Measurements from ENCODE around the gene LEF1.

The LEF1 gene

GRCh38 chr4:108081256-108081655 lies 87.5 kb downstream of the LEF1 start:
- no peak overlapping the region for H3K4me3 ChIP-seq (ENCODE audit: severe bottlenecking)
- H3K36me3 ChIP-seq (ENCODE audit: low read depth), result no peaks in the 10 kb centered on the region
- H3K4me1 ChIP-seq (ENCODE audit: insufficient read depth, poor library complexity, severe bottlenecking), result no peaks in the 10 kb centered on the region
- H3K27ac ChIP-seq (ENCODE audit: poor library complexity, severe bottlenecking), result no peak overlapping the region
- no peak for TF ChIP-seq CTCF (IDR thresholded peaks at IDR 0.05; ENCODE audit: poor library complexity, severe bottlenecking)
- DNase-seq (ENCODE audit: low spot score), result no peak
- H3K27me3 ChIP-seq (ENCODE audit: insufficient read depth, poor library complexity, severe bottlenecking), result peaks cover 3% of the 10 kb centered on the region
- ATAC-seq (ENCODE audit: low read depth), result no peak
- no peaks in the 10 kb centered on the region for H3K9me3 ChIP-seq (ENCODE audit: severe bottlenecking)

- no peak for ATAC-seq (ENCODE audit: low read depth)
- no peak overlapping the region for H3K27ac ChIP-seq (ENCODE audit: poor library complexity, severe bottlenecking)
- H3K4me1 ChIP-seq (ENCODE audit: insufficient read depth, poor library complexity, severe bottlenecking), result no peaks in the 10 kb centered on the region
- no peaks in the 10 kb centered on the region for H3K36me3 ChIP-seq (ENCODE audit: low read depth)
- no peak overlapping the region for H3K4me3 ChIP-seq (ENCODE audit: severe bottlenecking)
- no peak for DNase-seq (ENCODE audit: low spot score)
- H3K27me3 ChIP-seq (ENCODE audit: insufficient read depth, poor library complexity, severe bottlenecking), result peaks cover 3% of the 10 kb centered on the region
- no peak for TF ChIP-seq CTCF (IDR thresholded peaks at IDR 0.05; ENCODE audit: poor library complexity, severe bottlenecking)
- no peaks in the 10 kb centered on the region for H3K9me3 ChIP-seq (ENCODE audit: severe bottlenecking)
These were observed 88.0 kb downstream of the LEF1 start for GRCh38 chr4:108080747-108081146.

GRCh38 chr4:108078024-108078733 lies 90.6 kb downstream of the LEF1 start:
- Histone ChIP-seq H3K9me3 (ENCODE audit: severe bottlenecking) (no peaks in the 10 kb centered on the region), H3K4me3 (ENCODE audit: severe bottlenecking) (no peak overlapping the region), H3K4me1 (ENCODE audit: insufficient read depth, poor library complexity, severe bottlenecking) (no peaks in the 10 kb centered on the region), H3K27me3 (ENCODE audit: insufficient read depth, poor library complexity, severe bottlenecking) (peaks cover 3% of the 10 kb centered on the region), H3K36me3 (ENCODE audit: low read depth) (no peaks in the 10 kb centered on the region), H3K27ac (ENCODE audit: poor library complexity, severe bottlenecking) (no peak overlapping the region)
- no peak for DNase-seq (ENCODE audit: low spot score)
- ATAC-seq (ENCODE audit: low read depth), result no peak
- TF ChIP-seq CTCF (IDR thresholded peaks at IDR 0.05; ENCODE audit: poor library complexity, severe bottlenecking), result no peak

GRCh38 chr4:108072300-108072699 lies 96.4 kb downstream of the LEF1 start:
- H3K27ac ChIP-seq (ENCODE audit: poor library complexity, severe bottlenecking), result no peak overlapping the region
- DNase-seq (ENCODE audit: low spot score) (no peak), ATAC-seq (ENCODE audit: low read depth) (no peak)
- H3K9me3 ChIP-seq (ENCODE audit: severe bottlenecking), result no peaks in the 10 kb centered on the region
- TF ChIP-seq CTCF (IDR thresholded peaks at IDR 0.05; ENCODE audit: poor library complexity, severe bottlenecking), result no peak
- no peaks in the 10 kb centered on the region for H3K36me3 ChIP-seq (ENCODE audit: low read depth)
- no peak overlapping the region for H3K4me3 ChIP-seq (ENCODE audit: severe bottlenecking)
- H3K4me1 ChIP-seq (ENCODE audit: insufficient read depth, poor library complexity, severe bottlenecking), result no peaks in the 10 kb centered on the region
- no peaks in the 10 kb centered on the region for H3K27me3 ChIP-seq (ENCODE audit: insufficient read depth, poor library complexity, severe bottlenecking)

- Histone ChIP-seq H3K9me3 (ENCODE audit: severe bottlenecking) (no peaks in the 10 kb centered on the region), H3K4me3 (ENCODE audit: severe bottlenecking) (no peak overlapping the region), H3K27me3 (ENCODE audit: insufficient read depth, poor library complexity, severe bottlenecking) (no peaks in the 10 kb centered on the region), H3K36me3 (ENCODE audit: low read depth) (no peaks in the 10 kb centered on the region), H3K4me1 (ENCODE audit: insufficient read depth, poor library complexity, severe bottlenecking) (no peaks in the 10 kb centered on the region), H3K27ac (ENCODE audit: poor library complexity, severe bottlenecking) (no peak overlapping the region)
- ATAC-seq (ENCODE audit: low read depth), result no peak
- no peak for DNase-seq (ENCODE audit: low spot score)
- no peak for TF ChIP-seq CTCF (IDR thresholded peaks at IDR 0.05; ENCODE audit: poor library complexity, severe bottlenecking)
These were observed 98.0 kb downstream of the LEF1 start for GRCh38 chr4:108070775-108071174.

Data from RWPE2 (cell line).